AG08395 (cell line): Measurements from ENCODE around the gene LBHD2.

ENCODE experiments used
- DNase-seq: peaks from one replicate; pipeline ENCODE4 v3.0.0; 2012; ENCODE audit warnings: mixed read lengths, low spot score

Gene LBHD2

DNA sequence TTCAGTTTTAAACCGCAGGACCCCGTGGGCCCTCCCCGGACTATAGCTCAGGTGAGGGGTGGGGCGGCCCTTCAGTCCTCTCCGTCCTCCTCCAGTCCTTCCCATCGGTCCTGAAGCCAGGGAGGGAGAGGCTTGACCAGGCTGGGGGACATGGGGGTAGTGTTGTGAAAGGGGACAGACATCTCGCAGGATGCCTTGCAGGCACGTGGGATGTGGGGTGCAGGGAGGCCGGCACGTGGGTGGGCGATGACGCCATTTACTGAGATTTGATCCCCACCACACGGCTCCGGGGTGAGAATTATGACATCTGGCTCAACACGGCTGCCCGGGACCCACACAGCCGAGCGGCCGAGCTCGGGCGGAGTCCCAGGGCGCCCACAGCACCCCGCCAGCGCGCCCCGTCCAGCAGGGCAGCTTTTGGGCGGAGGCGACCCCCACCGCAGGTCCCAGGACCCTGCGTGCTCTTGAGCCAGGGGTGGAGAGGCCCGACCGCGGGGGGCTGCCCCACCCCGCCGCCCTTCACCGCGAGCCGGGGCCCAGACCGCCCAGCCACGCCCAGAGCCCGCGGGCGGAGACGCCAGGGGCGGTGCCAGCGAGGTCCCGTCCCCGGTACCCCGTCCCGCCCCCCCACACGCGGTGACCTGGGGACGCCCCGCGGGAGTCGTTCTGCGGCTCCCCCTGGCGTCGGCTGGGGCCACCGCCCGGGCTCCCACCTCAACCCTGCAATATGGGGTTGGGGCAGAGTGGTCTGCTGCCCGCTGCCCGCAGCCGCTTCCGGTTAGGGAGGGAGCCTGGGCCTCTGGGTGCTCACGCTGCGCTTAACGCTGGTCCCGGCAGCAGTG is 7.3 kb downstream of the LBHD2 start:
- peak; percentile 77 for DNase-seq

DNA sequence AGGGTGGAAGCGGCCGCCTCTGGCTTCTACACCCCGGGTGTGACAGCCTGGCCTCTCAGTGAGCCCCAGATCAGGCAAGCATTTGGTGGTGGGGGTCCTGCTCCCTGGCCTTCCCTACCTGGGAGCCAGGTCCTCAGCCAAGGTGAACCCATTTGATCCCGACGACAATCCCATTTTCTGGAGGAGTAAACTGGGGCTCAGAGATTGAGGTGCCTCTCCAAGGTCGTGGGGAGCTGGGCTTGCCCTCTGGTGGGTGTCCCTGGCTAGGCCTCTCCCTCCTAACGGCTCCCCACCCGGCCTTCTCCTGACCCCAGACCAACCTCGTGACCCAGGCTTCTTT is 7.8 kb downstream of the LBHD2 start:
- no peak for DNase-seq

DNA sequence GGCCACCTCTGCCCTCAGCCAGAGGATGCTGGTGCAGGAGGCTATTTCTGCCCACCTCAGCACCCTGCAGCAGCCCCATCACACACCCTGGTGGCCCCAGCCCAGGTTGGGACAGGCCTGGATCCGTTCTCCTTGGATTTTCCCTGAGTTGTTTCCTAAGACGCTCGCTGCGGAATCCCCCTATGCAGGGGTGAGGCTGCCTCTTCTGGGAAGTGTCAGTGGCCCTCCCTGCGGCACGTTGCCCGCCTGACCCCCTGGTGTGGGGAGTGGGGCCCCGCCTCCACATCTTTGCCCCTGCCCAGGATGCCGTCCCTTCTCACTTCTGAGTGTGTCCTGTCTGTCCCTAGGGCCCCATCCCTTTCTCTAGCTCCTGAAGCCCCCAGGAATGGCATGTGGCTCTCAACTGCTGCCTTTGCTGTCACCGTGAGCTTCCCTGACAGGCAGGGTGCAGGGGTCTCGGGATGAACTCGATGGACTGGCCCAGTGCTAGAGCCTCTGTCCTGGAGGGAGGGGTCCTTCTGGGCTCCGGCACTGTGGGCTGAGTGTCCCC is 9.9 kb downstream of the LBHD2 start:
- DNase-seq: no peak

DNA sequence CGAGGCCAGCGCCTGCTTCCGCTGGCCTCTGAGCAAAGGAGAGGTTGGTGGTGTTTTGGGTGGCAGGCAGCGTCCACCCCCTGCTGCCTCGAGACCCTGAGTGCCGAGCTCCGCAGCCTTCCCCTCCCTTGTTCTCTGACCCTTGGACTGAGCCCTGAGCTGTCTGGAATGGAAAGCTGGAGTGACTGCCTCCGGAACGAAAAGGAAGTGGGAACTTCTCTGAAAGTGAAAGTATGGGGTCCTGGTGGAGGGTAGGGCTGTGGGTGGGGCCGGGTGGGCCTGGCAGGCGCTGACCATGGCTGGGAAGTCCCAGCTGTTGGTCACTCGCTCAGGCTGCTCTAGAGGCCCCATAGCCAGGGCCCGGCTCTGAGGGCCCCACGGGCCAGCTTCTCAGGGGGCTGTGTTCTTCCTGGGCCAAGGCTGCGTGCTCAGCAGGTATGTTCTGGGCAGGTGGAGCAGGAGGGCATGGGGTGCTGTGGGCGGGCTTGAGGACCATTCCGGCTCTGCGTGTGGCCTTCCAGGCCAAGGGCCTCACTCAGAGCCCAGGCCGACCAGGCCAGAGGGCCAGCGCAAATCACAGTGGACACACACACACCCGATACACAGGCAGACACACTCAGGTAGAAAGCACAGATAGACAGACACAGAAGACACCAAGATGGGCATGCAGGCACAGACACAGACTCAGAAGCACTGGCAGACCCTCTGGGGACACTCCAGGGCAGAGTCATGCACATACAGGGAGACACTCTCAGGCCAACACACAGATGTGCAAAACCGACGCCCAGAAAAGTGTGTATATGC is 10.6 kb downstream of the LBHD2 start, which contains the start of gene EXOC3L4:
TSS of gene EXOC3L4 (plus strand) at position 320 of the 804 bp plus-strand sequence. CDS start 5,495 bp downstream, outside the sequence.
- DNase-seq: no peak

DNA sequence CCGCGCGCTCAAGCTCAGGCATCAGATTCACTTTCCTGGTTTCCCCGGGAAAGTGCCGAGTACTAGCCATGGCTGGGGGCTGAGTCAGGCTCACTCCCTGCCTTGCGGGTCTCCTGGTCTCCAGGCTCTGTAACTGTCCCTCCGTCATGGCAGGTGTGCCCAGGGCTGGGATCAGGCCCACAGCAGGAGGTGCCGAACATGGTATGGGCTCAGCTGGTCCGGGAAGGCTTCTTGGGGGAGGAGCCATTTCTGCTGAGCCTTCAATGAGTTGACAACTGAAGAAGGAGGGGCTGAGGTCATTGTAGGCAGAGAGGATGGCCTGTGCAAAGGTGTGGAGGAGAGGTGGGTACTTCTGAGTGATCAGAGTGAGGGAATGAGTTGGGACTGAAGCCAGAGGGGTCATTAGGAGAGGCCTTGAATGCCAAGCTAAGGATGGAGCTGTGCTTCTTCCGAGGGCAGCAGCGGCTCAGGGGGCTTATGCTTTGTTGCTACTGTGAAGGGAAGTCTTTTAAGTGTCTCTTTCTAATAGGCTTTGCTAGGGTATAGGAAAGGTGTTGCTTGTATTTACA is 11.3 kb downstream of the LBHD2 start:
- no peak for DNase-seq

DNA sequence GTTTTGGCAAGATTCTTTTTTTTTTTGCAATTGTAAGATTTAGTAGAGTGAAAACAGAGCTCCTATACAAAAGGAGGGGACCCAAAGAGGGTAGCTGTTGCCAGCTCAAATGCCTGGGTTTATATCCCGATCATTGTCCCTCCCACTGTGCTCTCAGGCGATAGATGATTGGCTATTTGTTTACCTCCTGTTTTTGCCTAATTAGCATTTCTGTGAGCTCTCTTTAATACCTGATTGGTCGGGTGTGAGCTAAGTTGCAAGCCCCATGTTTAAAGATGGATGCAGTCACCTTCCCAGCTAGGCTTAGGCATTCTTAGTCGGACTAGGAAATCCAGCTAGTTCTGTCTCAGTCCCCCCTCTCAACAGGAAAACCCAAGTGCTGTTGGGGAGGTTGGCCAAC is 12.4 kb downstream of the LBHD2 start:
- no peak for DNase-seq

DNA sequence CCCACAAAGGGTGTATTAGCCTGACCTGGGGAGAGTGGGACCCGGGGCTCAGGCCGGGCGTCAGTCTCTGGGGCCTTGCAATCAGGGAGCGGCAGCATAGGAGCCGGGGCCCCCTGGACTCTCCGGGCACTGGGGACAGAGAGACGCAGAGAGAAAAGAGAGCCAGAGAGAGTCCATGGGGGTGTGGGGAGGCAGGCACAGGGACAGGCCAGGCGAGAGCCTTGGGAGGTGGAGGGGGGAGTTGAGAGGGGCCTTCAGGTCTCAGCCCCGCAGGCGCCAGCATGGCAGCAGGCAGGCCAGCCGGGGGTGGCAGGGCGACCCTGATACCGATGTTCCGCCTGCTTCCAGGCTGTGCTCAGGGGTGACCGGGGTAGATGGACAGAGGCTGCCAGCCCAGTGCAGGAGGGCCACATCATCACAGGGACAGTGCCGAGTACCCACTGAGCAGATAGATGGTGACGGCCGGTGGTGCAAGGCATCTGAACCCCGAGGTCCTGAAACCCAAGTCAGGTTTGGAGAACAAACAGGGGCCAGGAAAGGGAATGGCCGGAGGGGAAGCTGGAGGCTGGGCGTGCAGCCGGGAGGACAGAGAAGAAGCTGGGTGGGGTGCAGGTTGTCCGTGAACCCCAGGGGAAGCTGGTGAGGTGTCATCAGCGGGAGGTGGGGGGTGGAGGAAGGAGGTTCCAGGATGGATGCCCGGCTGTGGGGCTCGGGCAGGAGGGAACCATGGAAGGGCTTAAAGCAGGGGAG is 13.4 kb downstream of the LBHD2 start:
- DNase-seq: no peak

DNA sequence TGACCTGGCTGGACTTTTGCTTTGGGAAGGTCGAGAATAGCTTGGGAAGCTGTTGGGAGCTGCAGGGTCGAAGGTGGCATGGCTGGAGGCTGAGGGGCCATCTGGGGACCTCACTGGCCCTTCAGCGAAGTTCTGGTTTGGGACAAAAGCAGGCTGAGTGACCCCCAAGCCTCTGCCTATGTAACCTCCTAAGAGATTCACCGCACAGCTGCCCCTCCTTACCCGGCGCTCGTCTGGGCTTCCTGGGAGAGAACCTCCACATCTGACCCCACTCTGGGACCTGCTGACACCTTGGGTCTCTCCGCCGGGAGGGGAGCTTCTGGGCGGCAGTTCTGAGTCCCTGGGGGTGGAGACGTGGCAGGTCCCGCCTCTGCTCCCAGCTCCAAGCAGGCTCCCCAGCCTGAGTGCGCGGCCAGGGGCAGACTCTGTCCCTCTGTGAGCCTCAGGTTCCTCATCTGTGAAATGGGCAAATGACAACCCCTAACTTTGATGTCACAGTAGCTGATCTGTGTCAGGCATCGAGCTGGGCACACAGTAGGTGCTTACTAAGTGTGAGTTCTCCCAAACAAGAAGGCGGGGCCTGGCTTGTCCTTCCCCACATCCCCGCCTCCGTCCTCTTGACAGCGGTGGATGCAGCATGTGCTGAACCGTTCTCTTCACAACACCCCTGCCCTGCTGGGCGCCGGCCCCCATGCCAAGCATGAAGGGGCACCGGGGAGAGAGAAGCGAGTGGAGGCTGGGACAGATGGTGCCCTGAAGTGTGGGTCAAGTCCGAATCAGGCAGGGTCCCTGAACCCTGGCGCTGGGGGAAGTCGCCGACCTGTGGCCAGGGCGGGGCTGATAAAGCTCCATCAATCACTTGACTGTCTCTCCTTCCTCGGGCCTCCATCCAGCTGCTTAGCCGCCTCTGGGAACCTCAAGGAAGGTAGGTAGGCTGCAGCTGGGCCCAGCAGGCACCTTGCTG is 14.3 kb downstream of the LBHD2 start:
- no peak for DNase-seq

DNA sequence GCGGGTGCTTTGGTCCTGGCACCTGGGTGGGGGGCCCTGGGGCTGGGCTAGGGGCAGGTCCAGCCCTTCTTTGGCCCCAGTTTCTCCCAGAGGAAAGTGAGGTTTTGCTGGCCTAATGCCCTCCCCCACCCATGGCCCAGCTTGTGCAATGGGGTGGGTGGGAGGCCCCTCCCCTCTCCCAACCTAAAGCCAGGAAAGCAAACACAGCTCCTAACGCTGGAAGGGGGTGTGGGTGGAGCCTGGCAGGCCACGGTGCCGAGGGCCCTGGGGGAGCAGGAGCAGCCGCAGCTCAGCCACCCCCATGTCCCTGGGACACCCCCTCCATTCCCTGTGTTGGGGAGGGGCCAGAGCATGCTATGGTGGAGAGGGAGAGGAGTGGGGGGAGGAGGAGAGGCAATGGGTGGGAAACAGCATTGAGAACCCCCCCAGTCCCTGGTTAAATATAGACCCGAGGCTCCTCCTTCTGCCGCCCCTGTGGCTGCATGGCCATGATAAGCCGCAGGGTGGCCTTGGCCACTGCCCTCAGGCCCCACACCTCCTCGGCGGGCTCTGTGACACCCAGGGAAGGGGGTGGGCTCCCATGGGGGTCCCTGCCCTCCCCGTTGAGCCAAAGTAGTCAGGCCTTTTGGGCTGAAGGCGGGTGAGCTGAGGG is 15.2 kb downstream of the LBHD2 start:
- DNase-seq: no peak

DNA sequence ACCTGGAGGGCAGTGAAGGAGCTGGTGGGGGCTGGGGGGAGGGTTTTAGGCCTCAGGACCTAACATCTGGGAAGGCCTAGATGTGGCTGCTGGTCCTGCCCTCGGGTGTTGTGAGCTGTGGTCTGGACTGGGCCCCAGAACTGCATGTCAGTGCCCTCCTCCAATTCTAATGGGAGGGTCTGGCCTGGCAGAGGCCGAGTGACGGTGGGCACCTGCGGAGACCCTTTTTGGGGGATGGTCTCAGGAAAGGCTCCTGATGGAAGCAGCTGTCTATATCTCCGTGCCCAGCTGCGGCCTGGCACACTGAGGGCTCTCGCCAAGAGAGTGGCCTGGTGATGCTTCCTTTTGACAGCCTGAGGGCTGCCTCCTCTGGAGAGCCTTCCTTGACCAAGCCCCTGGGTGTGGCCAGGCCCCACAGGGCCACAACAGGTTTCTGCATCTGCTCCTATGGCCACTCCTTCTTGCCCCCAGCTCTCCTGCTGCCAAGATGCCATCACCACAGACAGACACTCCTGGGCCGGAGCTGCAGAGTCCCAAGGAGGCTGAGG is 15.8 kb downstream of the LBHD2 start:
- no peak for DNase-seq

DNA sequence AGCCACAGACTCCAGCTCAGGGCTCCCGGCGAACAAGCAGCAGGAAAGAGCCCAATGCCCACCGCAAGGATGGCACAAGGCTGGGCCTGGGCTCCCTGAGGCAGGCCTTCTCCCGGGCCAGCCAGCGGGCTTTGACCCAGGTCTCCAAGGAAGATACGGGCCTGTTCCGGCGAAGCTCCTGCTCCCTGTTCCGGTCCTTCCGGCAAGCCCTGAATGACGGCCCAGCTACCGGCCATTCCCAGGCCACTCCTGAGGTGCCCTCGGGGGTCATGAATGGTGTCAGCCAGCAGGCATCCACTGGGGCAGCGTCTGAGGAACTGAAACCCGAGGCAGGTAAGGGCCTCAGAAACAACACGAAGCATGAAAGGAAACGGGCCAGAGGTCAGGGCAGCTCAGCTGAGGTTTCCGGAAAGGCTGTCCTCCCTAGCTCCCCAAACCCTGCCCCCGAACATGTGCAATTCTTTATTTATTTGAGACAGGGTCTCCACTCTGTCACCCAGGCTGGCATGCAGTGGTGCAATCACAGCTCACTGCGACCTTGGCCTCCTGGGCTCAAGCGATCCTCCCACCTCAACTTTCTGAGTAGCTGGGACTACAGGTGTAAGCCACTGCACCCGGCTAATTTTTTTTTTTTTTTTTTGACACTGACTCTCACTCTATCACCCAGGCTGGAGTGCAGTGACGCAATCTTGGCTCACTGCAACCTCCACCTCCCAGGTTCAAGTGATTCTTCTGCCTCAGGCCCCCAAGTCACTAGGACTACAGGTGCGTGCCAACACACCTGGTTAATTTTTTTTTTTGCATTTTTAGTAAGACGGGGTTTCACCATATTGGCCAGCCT is 16.5 kb downstream of the LBHD2 start:
- no peak for DNase-seq

DNA sequence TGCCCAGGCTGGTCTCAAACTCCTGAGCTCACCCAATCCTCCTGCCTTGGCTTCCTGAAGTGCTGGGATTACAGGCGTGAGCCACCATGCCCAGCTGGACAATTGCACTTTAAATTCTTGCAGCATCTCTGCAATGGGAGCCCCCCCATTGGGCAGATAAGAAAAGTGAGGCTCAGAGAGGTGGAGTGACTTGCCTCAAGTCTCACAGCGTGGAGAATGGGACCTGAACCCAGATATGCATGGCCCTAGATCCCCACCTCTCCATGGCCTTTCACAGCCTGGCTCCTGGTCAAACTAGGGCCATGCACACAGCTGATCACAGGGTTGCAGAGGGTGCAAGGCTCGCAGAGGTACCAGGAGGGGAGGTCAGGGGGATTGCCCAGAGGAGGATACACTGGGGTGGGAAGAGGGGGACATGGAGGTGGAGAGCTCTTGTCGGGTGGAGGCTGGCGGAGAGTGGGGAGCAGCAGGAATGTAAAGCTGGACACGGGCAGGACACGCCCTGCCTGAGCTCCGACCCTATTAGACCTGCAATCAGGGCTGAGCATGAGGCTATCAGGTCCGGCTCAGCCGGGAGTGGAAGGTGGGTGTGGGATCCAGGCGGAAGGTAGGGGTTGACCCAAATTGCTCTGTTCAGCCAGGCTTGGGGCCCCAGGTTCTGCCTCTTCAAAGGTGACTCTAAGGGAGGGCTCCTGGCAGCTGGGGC is 17.4 kb downstream of the LBHD2 start:
- no peak for DNase-seq

DNA sequence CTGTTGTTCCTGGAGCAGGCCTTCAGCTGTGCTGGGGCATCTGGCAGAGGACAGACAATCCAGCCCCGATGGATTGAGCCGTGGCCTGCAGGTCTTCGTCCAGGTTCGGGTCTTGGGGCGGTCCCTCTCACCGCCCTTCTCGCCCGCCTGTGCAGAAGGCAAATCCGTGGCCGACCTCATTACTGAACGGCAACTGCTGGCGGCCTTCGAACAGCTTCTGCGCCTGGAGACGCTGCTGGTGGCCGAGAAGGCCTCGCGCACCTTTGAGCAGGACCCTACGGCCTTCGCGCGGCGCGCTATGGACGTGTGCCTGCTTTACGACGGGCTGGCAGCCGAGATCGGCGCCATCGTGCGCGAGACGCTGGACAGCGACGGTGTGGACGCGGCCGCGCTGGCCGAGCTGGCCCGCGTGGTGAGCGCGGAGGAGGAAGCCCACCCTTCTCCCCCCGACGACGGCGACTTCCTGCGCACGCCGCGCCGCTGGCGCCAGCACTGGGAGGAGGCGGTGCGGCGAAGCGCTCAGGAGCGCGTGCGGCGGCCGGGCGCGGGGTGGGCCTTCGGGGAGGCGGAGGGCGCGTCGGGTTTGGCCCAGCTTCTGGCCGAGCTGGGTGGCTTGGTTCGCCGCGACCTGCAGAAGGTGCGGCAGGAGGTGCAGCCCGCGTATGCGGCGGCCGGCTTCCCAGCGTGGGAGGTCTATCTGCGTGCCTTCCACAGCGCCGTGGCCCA is 18.1 kb downstream of the LBHD2 start:
- DNase-seq: no peak

DNA sequence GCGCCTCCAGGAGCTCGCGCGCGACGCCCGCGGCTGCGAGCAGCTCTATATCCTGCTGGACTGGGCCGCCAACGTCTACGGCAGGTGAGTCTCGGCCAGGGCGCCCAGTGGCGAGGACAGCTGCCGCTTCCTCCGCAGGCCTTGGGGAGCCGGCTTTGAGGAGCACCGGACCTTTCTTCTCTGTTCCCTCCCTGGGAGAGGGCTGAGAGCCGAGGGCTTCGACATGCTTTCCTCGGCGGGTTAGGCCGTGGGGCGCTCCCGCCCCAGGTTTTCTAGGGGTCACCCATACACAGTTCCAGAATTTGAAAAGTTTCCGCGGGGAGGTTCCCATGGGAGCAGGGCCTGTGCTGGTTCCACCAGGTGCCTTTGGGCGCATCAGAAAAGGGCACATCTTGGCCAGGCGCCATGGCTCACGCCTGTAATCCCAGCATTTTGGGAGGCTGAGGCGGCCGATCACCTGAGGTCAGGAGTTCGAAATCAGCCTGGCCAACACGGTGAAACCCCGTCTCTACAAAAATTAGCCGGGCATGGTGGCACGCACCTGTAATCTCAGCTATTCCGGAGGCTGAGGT is 18.8 kb downstream of the LBHD2 start:
- no peak for DNase-seq

DNA sequence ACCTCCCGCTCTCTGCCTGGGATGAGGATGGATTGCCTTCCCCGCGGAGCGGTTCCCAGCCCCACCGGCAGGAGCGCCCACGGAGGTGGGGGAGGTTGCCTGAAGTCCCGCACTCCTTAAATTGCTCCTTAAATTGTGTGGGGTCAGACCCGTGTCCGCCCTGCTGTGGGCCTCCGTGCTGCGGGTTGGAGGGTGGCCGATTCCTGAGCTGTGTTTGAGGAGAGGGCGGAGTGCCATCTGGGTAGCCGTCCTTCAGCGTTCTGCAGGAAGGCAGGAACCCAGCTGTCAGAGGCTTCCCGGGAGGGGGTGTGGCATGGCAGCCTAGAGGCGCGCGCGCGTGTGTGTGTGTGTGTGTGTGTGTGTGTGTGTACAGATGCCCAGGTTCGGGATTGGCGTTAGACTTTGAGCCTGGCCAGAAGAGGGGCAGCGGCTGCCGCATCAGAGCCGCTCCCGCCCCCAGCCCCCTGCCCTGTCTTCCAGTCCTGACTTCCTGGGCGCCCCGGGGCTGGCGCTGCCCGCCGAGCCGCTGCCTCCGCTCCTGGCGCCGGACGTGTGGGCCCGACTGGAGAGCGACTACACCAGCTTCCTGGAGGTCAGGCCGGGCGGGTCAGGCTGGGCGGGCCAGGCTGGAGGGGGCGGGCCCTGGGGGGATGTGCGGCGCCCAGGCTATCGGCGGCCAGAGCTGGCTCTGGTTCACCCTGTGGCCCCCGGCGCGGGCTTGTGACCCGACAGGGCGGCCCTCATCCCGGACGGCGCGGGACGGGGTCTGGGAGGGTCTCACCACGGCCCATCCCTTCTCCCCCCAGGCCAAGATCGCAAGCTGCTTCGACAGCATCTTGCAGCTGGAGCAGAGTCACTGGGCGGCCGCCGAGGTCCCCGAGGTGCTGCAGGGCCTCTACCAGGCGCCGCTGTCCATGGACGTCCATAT is 19.7 kb downstream of the LBHD2 start:
- peak; percentile 53 for DNase-seq

DNA sequence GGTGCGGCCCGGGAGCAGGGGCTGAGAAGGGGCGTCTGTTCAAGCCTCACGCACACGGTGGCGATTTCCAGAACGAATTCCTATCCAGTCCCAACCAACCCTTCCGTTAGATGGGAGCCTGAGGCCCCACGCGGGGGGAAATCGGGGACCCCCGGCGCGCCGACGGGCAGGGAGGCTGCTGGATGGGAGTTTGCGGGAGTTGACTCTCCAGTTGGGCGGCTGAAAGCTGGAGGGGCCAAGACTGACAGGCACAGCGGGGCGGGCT is 20.3 kb downstream of the LBHD2 start:
- no peak for DNase-seq
